Measurements from ENCODE around the gene LCTL. TPM values are rescaled to one million over a fixed set of nuclear protein-coding genes. Genes with fewer than 3 reads are reported as not detected.

The LCTL gene
- total RNA-seq, 1 donor from 2014 or later: 12.8 TPM

GRCh38 chr15:66595931-66596545 is 30.2 kb upstream of the LCTL start:
- Histone ChIP-seq H3K27ac (ENCODE audit: low read depth, low read length) (no peak overlapping the region), H3K27me3 (ENCODE audit: insufficient read depth, low read length) (peaks cover 6% of the 10 kb centered on the region), H3K4me1 (ENCODE audit: insufficient read depth, low read length) (no peaks in the 10 kb centered on the region), H4K20me1 (ENCODE audit: insufficient read depth, low read length) (no peaks in the 10 kb centered on the region), H3K36me3 (ENCODE audit: insufficient read depth, low read length) (no peaks in the 10 kb centered on the region), H3K4me3 (ENCODE audit: insufficient read depth, low read depth, low read length) (no peak overlapping the region), H3K4me2 (ENCODE audit: low read length) (no peak overlapping the region), H3K79me2 (ENCODE audit: insufficient read depth, low read length) (no peaks in the 10 kb centered on the region), H2AFZ (ENCODE audit: low read depth, low read length) (no peak overlapping the region), H3K9ac (ENCODE audit: low read length) (no peak overlapping the region), H3K9me3 (ENCODE audit: insufficient read depth, low read depth, low read length) (no peaks in the 10 kb centered on the region)
- Mint-ChIP-seq H3K9me3 (ENCODE audit: unreplicated experiment) (no peaks in the 10 kb centered on the region), H3K36me3 (ENCODE audit: low read depth, unreplicated experiment) (no peaks in the 10 kb centered on the region), H3K27me3 (ENCODE audit: low read depth, unreplicated experiment) (peaks cover 51% of the 10 kb centered on the region), H3K4me3 (ENCODE audit: unreplicated experiment) (no peak overlapping the region), H3K27ac (ENCODE audit: unreplicated experiment) (no peak overlapping the region), H3K4me1 (ENCODE audit: low read depth, unreplicated experiment) (peaks cover 1% of the 10 kb centered on the region)
- FAIRE-seq: no peak
- TF ChIP-seq CTCF (IDR thresholded peaks at IDR 0.05; ENCODE audit: insufficient read depth, low read depth, low read length) (no peak), EZH2 (IDR thresholded peaks at IDR 0.05; ENCODE audit: insufficient read depth, low read length) (no peak)
- no peak for DNase-seq (ENCODE audit: low read depth)

- H3K27ac Mint-ChIP-seq (ENCODE audit: unreplicated experiment): no peak overlapping the region
- Histone ChIP-seq H3K27me3 (ENCODE audit: insufficient read depth, low read length) (peaks cover 4% of the 10 kb centered on the region), H3K79me2 (ENCODE audit: insufficient read depth, low read length) (no peaks in the 10 kb centered on the region), H3K4me3 (ENCODE audit: insufficient read depth, low read depth, low read length) (no peak overlapping the region), H3K4me1 (ENCODE audit: insufficient read depth, low read length) (no peaks in the 10 kb centered on the region), H2AFZ (ENCODE audit: low read depth, low read length) (no peak overlapping the region), H3K27ac (ENCODE audit: low read depth, low read length) (no peak overlapping the region), H3K36me3 (ENCODE audit: insufficient read depth, low read length) (no peaks in the 10 kb centered on the region), H4K20me1 (ENCODE audit: insufficient read depth, low read length) (no peaks in the 10 kb centered on the region), H3K4me2 (ENCODE audit: low read length) (no peak overlapping the region), H3K9ac (ENCODE audit: low read length) (no peak overlapping the region), H3K9me3 (ENCODE audit: insufficient read depth, low read depth, low read length) (no peaks in the 10 kb centered on the region)
- FAIRE-seq (no peak), DNase-seq (ENCODE audit: low read depth) (no peak)
- TF ChIP-seq CTCF (IDR thresholded peaks at IDR 0.05; ENCODE audit: insufficient read depth, low read depth, low read length) (no peak), EZH2 (IDR thresholded peaks at IDR 0.05; ENCODE audit: insufficient read depth, low read length) (no peak)
- peaks cover 1% of the 10 kb centered on the region for H3K4me1 Mint-ChIP-seq (ENCODE audit: low read depth, unreplicated experiment)
- peaks cover 52% of the 10 kb centered on the region for H3K27me3 Mint-ChIP-seq (ENCODE audit: low read depth, unreplicated experiment)
- H3K36me3 Mint-ChIP-seq (ENCODE audit: low read depth, unreplicated experiment): no peaks in the 10 kb centered on the region
- no peaks in the 10 kb centered on the region for H3K9me3 Mint-ChIP-seq (ENCODE audit: unreplicated experiment)
- no peak overlapping the region for H3K4me3 Mint-ChIP-seq (ENCODE audit: unreplicated experiment)
These were observed 29.5 kb upstream of the LCTL start for GRCh38 chr15:66595332-66595731.

GRCh38 chr15:66594836-66595235 is 29.0 kb upstream of the LCTL start:
- no peaks in the 10 kb centered on the region for H3K9me3 ChIP-seq (ENCODE audit: insufficient read depth, low read depth, low read length)
- Mint-ChIP-seq H3K36me3 (ENCODE audit: low read depth, unreplicated experiment) (no peaks in the 10 kb centered on the region), H3K4me3 (ENCODE audit: unreplicated experiment) (no peak overlapping the region), H3K27me3 (ENCODE audit: low read depth, unreplicated experiment) (peaks cover 50% of the 10 kb centered on the region), H3K4me1 (ENCODE audit: low read depth, unreplicated experiment) (peaks cover 1% of the 10 kb centered on the region), H3K9me3 (ENCODE audit: unreplicated experiment) (no peaks in the 10 kb centered on the region), H3K27ac (ENCODE audit: unreplicated experiment) (no peak overlapping the region)
- no peaks in the 10 kb centered on the region for H3K36me3 ChIP-seq (ENCODE audit: insufficient read depth, low read length)
- TF ChIP-seq EZH2 (IDR thresholded peaks at IDR 0.05; ENCODE audit: insufficient read depth, low read length): no peak
- H3K4me3 ChIP-seq (ENCODE audit: insufficient read depth, low read depth, low read length): no peak overlapping the region
- H2AFZ ChIP-seq (ENCODE audit: low read depth, low read length): no peak overlapping the region
- H4K20me1 ChIP-seq (ENCODE audit: insufficient read depth, low read length): no peaks in the 10 kb centered on the region
- no peaks in the 10 kb centered on the region for H3K79me2 ChIP-seq (ENCODE audit: insufficient read depth, low read length)
- no peak overlapping the region for H3K9ac ChIP-seq (ENCODE audit: low read length)
- no peak overlapping the region for H3K27ac ChIP-seq (ENCODE audit: low read depth, low read length)
- no peak overlapping the region for H3K4me2 ChIP-seq (ENCODE audit: low read length)
- H3K4me1 ChIP-seq (ENCODE audit: insufficient read depth, low read length): no peaks in the 10 kb centered on the region
- no peak for FAIRE-seq
- peaks cover 3% of the 10 kb centered on the region for H3K27me3 ChIP-seq (ENCODE audit: insufficient read depth, low read length)
- DNase-seq (ENCODE audit: low read depth): no peak
